Measurements from ENCODE around the gene AGFG1. TPM values are rescaled to one million over a fixed set of nuclear protein-coding genes. Genes with fewer than 3 reads are reported as not detected.

AGFG1 gene
- total RNA-seq, 1 experiment from 2014 or later: 72.5 TPM

DNA sequence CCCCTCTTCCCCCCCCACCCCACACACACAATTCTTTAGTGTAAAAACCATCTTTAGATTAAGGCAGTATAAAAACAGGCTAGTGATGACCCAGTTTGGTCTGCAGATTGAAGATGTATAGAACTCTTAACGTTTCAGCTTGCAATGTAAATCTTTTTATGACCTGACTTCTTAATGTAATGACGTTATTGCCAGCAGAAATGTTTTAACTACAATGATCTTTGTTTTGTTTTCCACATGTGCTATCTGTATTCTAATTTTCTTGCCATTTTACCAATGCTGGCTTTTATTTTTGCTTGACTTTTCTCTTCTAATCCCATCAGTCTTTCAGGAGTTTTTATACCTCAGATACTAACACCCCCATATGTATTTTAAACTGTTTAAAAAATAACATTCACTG lies 25.2 kb downstream of the AGFG1 start:
- ChIA-PET POLR2A (no interaction called here), CTCF (no interaction called here), RAD21 (ENCODE audit: low non-redundant PET in 1 of 2, low total read pairs in 2 of 2, uncharacterized antibody in 2 of 2, unreplicated experiment in 2 of 2) (no interaction called here)
- no peaks in the 10 kb centered on the region; the same call in 1 of the 2 replicates for H4K20me1 ChIP-seq (ENCODE audit: insufficient read depth)
- no peak overlapping the region for H2AFZ ChIP-seq (ENCODE audit: low read depth, low read length, poor library complexity, severe bottlenecking)
- intact Hi-C loops (cut with micrococcal nuclease): no loop called here
- H3K9me2 ChIP-seq (ENCODE audit: insufficient read depth): no peaks in the 10 kb centered on the region
- H3K4me2 ChIP-seq (ENCODE audit: low read length): no peak overlapping the region
- DNase-seq (ENCODE audit: low read depth, low spot score) (no peak), ATAC-seq (no peak)
- 0 out of 4 replicates have a peak, but pooled peaks cover 0 to 2% of the 10 kb centered on the region in 2 experiments for H3K36me3 ChIP-seq (ENCODE audit: control insufficient read depth in 1 of 2, insufficient read depth in 2 of 2, low read length in 2 of 2)
- peaks cover 97% of the 10 kb centered on the region for H3K79me2 ChIP-seq (ENCODE audit: insufficient read depth, low read length)
- TF ChIP-seq JUND (IDR thresholded peaks at IDR 0.05) (no peak), YY1 (IDR thresholded peaks at IDR 0.05; ENCODE audit: extremely low read depth, insufficient replicate concordance, low read depth, low read length) (no peak), SIN3A (IDR thresholded peaks at IDR 0.05; ENCODE audit: low read depth) (no peak), RAD21 (IDR thresholded peaks at IDR 0.05; ENCODE audit: low read depth) (no peak), CEBPB (IDR thresholded peaks at IDR 0.05; ENCODE audit: low read depth) (no peak), FOSL1 (IDR thresholded peaks at IDR 0.05; ENCODE audit: low read depth) (no peak), SP1 (IDR thresholded peaks at IDR 0.05; ENCODE audit: low read depth) (no peak), EZH2 (IDR thresholded peaks at IDR 0.05) (no peak), SRF (IDR thresholded peaks at IDR 0.05; ENCODE audit: low read depth) (no peak), CBX3 (IDR thresholded peaks at IDR 0.05; ENCODE audit: low read depth) (no peak), POLR2A (IDR thresholded peaks at IDR 0.05; ENCODE audit: borderline replicate concordance, extremely low read depth, insufficient read depth, insufficient read length) (no peak), ELF1 (IDR thresholded peaks at IDR 0.05; ENCODE audit: borderline replicate concordance, low read depth) (no peak), ZFX (IDR thresholded peaks at IDR 0.05) (no peak), EGR1 (IDR thresholded peaks at IDR 0.05; ENCODE audit: low read depth) (no peak), POLR2AphosphoS5 (IDR thresholded peaks at IDR 0.05; ENCODE audit: low read depth, low read length) (no peak), TCF7L2 (IDR thresholded peaks at IDR 0.05; ENCODE audit: borderline replicate concordance, extremely low read depth, insufficient read depth, insufficient read length) (no peak), EZH2phosphoT487 (IDR thresholded peaks at IDR 0.05; ENCODE audit: borderline replicate concordance) (no peak)
- TF ChIP-seq, protein P1, sequence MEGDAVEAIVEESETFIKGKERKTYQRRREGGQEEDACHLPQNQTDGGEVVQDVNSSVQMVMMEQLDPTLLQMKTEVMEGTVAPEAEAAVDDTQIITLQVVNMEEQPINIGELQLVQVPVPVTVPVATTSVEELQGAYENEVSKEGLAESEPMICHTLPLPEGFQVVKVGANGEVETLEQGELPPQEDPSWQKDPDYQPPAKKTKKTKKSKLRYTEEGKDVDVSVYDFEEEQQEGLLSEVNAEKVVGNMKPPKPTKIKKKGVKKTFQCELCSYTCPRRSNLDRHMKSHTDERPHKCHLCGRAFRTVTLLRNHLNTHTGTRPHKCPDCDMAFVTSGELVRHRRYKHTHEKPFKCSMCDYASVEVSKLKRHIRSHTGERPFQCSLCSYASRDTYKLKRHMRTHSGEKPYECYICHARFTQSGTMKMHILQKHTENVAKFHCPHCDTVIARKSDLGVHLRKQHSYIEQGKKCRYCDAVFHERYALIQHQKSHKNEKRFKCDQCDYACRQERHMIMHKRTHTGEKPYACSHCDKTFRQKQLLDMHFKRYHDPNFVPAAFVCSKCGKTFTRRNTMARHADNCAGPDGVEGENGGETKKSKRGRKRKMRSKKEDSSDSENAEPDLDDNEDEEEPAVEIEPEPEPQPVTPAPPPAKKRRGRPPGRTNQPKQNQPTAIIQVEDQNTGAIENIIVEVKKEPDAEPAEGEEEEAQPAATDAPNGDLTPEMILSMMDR (IDR thresholded peaks at IDR 0.05 in 2 of 3, conservative IDR thresholded peaks at IDR 0.05 in 1 of 3; ENCODE audit: borderline replicate concordance in 1 of 3, insufficient read depth in 1 of 3, low read depth in 2 of 3, low read length in 2 of 3): no peak
- no peaks in the 10 kb centered on the region for H3K27me3 ChIP-seq (ENCODE audit: insufficient read depth, low read length)
- H3K9me3 ChIP-seq (ENCODE audit: control insufficient read depth in 1 of 2, insufficient read depth in 1 of 2, low read depth in 1 of 2, low read length in 2 of 2): no peaks in the 10 kb centered on the region
- peaks cover under 1 to 4% of the 10 kb centered on the region in 2 experiments; a peak in 2 of 4 replicates for H3K4me1 ChIP-seq (ENCODE audit: control insufficient read depth in 1 of 2, insufficient read depth in 2 of 2, low read length in 2 of 2)
- H3K9ac ChIP-seq (ENCODE audit: low read length): no peak overlapping the region
- BruUV-seq (replicated peaks): no TSS peak
- H3K27ac ChIP-seq (ENCODE audit: low read depth, low read length): no peak overlapping the region
- H3K4me3 ChIP-seq (replicated peaks in 1 of 2; ENCODE audit: low read depth in 1 of 2, low read length in 2 of 2): no peak overlapping the region

Data from HCT116 (cell line).